GM18907 (cell line): ENCODE data around the gene C4A.
"Not testable (repeated sequence)": the region's sequence is repeated elsewhere in the genome, so short reads cannot be mapped to it uniquely, and the experiment has no call there.

Experiments
- ATAC-seq: cut with Tn5 transposase; IDR thresholded peaks from one replicate; pipeline ENCODE4 v1.9.1; 2021; ENCODE audit warnings: mild to moderate bottlenecking, moderate library complexity; ENCODE audit not compliant: unreplicated experiment

C4A gene

DNA sequence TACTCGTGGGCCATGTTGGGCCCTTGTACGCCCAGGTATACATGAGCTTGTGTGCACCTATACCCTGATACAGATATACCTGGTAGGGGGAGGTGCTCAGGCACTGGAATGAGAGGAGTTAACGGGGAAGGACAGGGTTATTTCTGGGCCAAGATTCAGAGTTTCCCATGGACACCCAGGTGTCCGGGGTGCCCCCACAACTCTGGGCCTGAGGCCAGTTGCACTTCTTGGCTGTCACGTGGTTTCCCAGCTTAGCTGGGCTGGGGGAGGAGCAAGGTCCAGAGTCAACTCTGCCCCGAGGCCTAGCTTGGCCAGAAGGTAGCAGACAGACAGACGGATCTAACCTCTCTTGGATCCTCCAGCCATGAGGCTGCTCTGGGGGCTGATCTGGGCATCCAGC is at the start of gene C4A:
Gene C4A, plus strand, starts transcription at position 314 of the 400 bp plus-strand sequence. Its CDS starts 51 bp downstream, at position 365.
- not testable (repeated sequence) for ATAC-seq

DNA sequence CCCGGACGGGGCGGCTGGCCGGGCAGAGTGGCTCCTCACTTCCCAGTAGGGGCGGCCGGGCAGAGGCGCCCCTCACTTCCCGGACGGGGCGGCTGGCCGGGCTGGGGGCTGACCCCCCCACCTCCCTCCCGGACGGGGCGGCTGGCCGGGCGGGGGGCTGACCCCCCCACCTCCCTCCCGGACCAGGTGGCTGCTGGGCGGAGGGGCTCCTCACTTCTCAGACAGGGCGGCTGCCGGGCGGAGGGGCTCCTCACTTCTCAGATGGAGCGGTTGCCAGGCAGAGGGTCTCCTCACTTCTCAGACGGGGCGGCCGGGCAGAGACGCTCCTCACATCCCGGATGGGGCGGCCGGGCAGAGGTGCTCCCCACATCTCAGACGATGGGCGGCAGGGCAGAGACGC is 49.7 kb upstream of the C4A start:
- ATAC-seq, result not testable (repeated sequence)

DNA sequence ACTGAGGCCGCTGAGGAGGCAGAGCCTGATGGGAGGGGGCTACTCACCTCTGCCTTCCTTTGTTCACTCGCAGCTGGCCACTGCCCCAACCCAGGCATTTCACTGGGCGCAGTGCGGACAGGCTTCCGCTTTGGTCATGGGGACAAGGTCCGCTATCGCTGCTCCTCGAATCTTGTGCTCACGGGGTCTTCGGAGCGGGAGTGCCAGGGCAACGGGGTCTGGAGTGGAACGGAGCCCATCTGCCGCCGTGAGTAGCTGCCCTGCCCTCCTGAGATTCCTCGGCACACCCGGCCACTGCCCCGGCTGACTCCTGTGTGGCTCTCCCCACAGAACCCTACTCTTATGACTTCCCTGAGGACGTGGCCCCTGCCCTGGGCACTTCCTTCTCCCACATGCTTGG is 48.3 kb upstream of the C4A start:
- ATAC-seq, result no peak

DNA sequence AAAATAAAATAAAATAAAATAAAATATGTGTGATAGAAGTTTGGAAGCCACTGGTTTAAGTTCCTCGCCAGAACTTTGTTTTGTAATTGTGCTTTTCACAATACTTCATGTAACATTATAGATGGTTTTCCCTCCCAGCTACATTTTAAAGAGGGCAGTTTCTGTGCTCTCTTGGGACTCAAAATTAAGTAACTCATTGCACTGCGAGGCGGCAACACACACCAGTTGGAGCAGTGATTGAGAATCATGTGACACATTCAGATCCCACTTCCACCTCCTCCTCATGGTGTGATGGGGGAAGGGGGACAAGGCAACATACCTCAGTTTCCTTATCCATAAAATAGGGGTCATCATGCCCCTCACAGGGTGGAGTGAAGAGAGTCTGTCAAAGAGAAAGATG is 46.8 kb upstream of the C4A start:
- no peak for ATAC-seq

- ATAC-seq, result no peak
Observed at GRCh38 chr6:31935823-31936222, 46.0 kb upstream of the C4A start.

DNA sequence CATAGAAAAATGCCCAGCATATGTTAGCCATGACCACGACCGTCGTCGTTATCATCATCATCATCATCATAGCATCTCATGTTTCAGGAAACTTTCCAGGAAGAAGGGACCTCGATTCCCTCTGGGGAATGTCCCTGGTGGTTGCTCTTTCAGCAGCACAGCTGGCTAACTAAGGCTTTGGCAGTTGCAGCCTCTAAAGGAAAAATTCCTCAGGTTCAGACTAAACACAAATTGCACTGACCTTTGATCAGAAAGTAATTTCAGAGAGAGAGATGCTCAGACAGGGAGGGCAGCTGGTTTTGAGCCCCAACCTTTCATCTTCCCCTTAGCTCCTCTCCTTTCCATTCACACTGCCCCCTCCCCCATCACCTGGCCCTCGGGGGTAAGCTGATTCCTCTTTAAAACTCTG is 41.6 kb upstream of the C4A start:
- no peak for ATAC-seq

GRCh38 chr6:31943742-31944141 is 38.1 kb upstream of the C4A start:
- no peak for ATAC-seq

- no peak for ATAC-seq
Observed at GRCh38 chr6:31945154-31945506, 36.7 kb upstream of the C4A start.

DNA sequence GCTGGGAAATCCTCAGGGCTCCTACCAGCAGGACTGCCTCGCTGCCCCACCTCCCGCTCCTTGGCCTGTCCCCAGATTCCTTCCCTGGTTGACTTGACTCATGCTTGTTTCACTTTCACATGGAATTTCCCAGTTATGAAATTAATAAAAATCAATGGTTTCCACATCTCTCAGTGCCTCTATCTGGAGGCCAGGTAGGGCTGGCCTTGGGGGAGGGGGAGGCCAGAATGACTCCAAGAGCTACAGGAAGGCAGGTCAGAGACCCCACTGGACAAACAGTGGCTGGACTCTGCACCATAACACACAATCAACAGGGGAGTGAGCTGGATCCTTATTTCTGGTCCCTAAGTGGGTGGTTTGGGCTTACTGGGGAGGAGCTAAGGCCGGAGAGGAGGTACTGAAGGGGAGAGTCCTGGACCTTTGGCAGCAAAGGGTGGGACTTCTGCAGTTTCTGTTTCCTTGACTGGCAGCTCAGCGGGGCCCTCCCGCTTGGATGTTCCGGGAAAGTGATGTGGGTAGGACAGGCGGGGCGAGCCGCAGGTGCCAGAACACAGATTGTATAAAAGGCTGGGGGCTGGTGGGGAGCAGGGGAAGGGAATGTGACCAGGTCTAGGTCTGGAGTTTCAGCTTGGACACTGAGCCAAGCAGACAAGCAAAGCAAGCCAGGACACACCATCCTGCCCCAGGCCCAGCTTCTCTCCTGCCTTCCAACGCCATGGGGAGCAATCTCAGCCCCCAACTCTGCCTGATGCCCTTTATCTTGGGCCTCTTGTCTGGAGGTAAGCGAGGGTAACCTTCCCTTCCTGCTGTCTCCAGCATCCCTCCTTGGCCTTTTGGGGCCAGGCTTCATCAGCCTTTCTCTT is 36.1 kb upstream of the C4A start, which contains the start of gene CFB:
Gene CFB, plus strand, starts transcription at position 589 of the 863 bp plus-strand sequence. Its CDS starts 127 bp downstream, at position 716.
- ATAC-seq, result no peak

DNA sequence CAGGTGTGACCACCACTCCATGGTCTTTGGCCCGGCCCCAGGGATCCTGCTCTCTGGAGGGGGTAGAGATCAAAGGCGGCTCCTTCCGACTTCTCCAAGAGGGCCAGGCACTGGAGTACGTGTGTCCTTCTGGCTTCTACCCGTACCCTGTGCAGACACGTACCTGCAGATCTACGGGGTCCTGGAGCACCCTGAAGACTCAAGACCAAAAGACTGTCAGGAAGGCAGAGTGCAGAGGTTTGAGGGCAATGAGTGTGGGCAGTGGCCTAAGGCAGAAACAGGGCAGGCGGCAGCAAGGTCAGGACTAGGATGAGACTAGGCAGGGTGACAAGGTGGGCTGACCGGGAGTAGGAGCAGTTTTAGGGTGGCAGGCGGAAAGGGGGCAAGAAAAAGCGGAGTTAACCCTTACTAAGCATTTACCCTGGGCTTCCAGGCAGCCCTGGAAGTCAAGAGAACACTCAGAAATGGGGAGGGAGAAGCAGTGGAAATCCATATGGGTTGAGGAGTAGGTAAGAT is 35.4 kb upstream of the C4A start:
- no peak for ATAC-seq

DNA sequence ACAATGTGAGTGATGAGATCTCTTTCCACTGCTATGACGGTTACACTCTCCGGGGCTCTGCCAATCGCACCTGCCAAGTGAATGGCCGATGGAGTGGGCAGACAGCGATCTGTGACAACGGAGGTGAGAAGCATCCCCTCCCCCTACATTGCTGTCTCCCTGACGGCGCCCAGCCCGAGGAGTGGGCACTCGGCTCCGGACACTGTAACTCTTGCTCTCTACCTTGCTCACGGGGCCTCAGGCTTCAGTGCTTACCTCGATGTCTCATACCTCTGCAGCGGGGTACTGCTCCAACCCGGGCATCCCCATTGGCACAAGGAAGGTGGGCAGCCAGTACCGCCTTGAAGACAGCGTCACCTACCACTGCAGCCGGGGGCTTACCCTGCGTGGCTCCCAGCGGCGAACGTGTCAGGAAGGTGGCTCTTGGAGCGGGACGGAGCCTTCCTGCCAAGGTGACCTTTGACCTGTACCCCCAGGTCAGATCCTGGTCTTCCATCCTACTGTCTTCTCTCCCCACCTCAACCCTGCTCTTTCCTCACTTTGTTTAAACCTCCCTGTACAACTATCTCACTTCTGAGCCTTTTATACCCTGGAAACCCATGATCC is 34.7 kb upstream of the C4A start:
- ATAC-seq, result no peak

DNA sequence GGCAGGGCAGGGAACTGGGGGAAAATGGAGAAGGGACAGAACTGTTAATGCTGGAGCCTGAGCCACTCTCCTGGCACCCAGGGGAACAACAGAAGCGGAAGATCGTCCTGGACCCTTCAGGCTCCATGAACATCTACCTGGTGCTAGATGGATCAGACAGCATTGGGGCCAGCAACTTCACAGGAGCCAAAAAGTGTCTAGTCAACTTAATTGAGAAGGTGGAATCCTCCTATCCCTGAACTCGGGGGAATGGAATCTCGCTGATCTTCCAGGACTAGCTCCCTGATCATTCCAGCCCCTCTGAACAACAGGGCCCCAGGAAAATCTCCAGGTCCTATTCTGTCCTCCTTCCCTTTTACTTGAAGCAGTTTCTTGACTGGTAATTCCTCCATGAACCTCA is 34.0 kb upstream of the C4A start:
- ATAC-seq, result no peak

GRCh38 chr6:31948306-31948705 is 33.6 kb upstream of the C4A start:
- no peak for ATAC-seq

DNA sequence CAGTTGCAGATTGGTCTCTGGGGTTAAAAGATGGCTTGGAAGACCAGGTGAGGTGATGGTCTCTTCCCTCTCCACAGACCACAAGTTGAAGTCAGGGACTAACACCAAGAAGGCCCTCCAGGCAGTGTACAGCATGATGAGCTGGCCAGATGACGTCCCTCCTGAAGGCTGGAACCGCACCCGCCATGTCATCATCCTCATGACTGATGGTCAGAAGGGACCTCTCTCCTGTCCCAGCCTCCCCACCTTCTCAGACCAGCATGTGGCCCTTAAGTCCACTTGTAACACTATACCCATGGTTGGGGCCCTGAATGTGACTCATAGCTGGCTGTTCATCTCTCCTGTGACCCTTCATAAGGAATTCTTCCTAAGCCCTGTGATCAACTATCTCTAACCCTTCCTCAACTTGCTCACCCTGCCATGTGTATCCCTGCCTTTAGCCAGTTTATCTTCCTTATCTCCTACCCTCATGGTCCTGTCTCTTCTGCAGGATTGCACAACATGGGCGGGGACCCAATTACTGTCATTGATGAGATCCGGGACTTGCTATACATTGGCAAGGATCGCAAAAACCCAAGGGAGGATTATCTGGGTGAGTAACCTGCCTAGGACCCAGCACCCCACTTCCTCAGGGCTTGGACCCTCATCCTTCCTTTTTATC is 33.0 kb upstream of the C4A start:
- ATAC-seq, result no peak

- no peak for ATAC-seq
Observed at GRCh38 chr6:31949926-31950548, 31.8 kb upstream of the C4A start.

DNA sequence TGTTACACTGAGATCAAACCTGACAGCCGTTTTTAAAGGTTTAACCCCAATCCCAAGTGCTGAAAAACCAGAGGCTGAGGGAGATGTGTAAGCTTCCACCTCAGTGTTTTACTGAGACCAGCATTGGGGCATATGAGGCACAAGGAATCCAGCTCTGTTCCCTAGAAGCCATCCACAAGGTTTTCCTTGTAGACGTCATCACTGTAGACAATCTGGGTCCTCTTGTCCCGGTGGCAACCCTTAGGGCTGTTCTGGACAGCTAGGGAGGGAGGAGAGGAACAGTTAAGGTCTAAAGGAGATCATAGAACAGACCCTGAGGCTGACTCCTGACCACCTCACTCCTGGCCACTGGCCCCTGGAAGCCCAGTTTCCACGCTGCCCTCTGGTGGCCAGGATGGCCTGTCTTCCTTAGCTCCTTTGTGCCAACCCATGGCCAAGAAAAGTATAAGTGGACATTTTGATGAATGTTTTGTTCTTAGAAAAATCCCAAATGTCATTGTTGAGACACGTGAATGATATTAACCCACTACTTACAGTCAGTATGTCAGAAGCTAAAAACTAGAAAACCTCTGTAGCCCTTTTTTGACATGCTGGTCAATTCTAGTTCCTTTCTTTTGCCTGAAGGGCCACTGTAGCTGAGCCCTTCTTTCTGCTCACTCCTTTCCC is 29.6 kb upstream of the C4A start:
- no peak for ATAC-seq

DNA sequence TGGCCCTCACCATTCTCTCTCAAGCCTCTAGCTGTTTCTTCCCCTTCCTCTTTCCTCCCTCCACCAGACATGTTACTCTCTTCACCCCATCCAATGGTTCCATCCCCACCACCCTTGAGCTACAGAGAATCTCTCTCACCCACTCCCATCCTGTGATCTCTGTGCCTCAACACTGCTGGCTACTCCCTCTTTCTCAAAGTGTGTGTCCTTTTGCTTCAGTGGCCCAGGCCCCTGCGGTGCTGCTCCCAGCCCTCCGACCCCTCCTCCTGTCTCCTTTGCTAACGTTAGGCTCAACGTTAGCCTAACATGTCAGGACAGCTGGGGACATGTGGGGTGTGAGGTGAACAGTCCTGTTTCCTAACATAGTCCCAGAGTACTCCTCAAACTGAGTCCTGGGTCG is 29.0 kb upstream of the C4A start:
- no peak for ATAC-seq

GRCh38 chr6:31954511-31954910 is 27.3 kb upstream of the C4A start:
- no peak for ATAC-seq

- no peak for ATAC-seq
Observed at GRCh38 chr6:31956796-31957195, 25.1 kb upstream of the C4A start.

DNA sequence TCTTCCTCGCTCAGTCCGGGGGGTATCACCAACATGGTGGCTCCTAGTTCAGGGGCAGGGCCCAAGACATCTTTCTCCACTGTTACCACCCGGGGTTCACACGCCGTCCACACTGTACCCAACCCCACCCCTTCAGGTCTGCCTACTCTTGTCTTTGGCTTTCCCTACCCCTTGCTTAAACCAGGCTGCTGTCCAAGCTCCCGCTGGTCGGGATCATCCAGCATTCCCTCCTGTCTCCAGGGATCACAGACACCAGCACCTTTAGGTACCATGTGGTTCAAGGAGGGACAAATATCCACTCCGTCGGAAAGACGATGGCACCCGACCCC is 23.5 kb upstream of the C4A start:
- ATAC-seq, result peak; percentile 18
